Endodermal cell (in vitro differentiated cells): Measurements from ENCODE around the gene ISG20L2. TPM values are rescaled to one million over a fixed set of nuclear protein-coding genes. Genes with fewer than 3 reads are reported as not detected.

ENCODE experiments used
- DNase-seq: peaks from one replicate; pipeline ENCODE4 v3.0.0-alpha.2; 2017
- H3K27ac ChIP-seq: 2 replicates; pipeline ENCODE4 v1.5.1; 2013; ENCODE audit warnings: mild to moderate bottlenecking, low read depth, low read length, moderate library complexity
- H3K27me3 ChIP-seq: 2 replicates; pipeline ENCODE4 v1.6.1; 2013; ENCODE audit warnings: mild to moderate bottlenecking, low read length, moderate library complexity; ENCODE audit not compliant: insufficient read depth, control insufficient read depth, poor library complexity, severe bottlenecking
- H3K36me3 ChIP-seq: 2 replicates; pipeline ENCODE4 v1.7.0; 2013; ENCODE audit warnings: mild to moderate bottlenecking, low read length, moderate library complexity; ENCODE audit not compliant: control insufficient read depth, insufficient read depth
- H3K4me1 ChIP-seq: one replicate; pipeline ENCODE4 v1.7.0; 2013; ENCODE audit warnings: low read length; ENCODE audit not compliant: control insufficient read depth, insufficient read depth
- H3K4me3 ChIP-seq: 2 replicates; pipeline ENCODE4 v1.5.1; 2013; ENCODE audit warnings: mild to moderate bottlenecking, low read length, moderate library complexity
- H3K9ac ChIP-seq: 2 replicates; pipeline ENCODE4 v1.6.1; 2013; ENCODE audit warnings: mild to moderate bottlenecking, low read length, moderate library complexity; ENCODE audit not compliant: poor library complexity, severe bottlenecking; ENCODE audit errors: extremely low read depth
- H3K9me3 ChIP-seq: 2 replicates; pipeline ENCODE4 v1.6.1; 2013; ENCODE audit warnings: mild to moderate bottlenecking, low read length, moderate library complexity; ENCODE audit not compliant: control insufficient read depth
- H3K27ac Mint-ChIP-seq: 2 replicates; pipeline ENCODE4 v1.8.0; 2020; ENCODE audit warnings: mixed read lengths
- H3K27me3 Mint-ChIP-seq: 2 replicates; pipeline ENCODE4 v1.8.0; 2021; ENCODE audit warnings: mild to moderate bottlenecking, mixed read lengths; ENCODE audit not compliant: insufficient read depth
- H3K36me3 Mint-ChIP-seq: 2 replicates; pipeline ENCODE4 v1.8.0; 2020; ENCODE audit warnings: low read depth, mixed read lengths
- H3K4me1 Mint-ChIP-seq: 2 replicates; pipeline ENCODE4 v1.8.0; 2020; ENCODE audit warnings: mixed read lengths
- H3K4me3 Mint-ChIP-seq: 2 replicates; pipeline ENCODE4 v1.8.0; 2020; ENCODE audit warnings: mild to moderate bottlenecking, moderate library complexity, mixed read lengths
- H3K9me3 Mint-ChIP-seq: 2 replicates; pipeline ENCODE4 v1.8.0; 2020; ENCODE audit warnings: mild to moderate bottlenecking, mixed read lengths
- CTCF ChIP-seq: fragments of 200-600 bp; sonication (generic); conservative IDR thresholded peaks from 2 replicates; pipeline ENCODE4 v1.5.0; 2021; ENCODE audit warnings: antibody characterized with exemption, mild to moderate bottlenecking
- WGBS, 2 experiments: methylation state at CpG; one replicate each; pipeline versions ENCODE4 v1.1.5 to v1.1.7; 2013; ENCODE audit warnings: missing lambda C conversion rate in 2 of 2, mixed read lengths in 1 of 2; ENCODE audit not compliant: insufficient coverage in 1 of 2, insufficient read length in 1 of 2; 5-methylcytosine and 5-hydroxymethylcytosine counted together
- total RNA-seq, 2 donors: library from RNA; stranded (reverse); fragmentation: NEBNext Ultra II Directional in 1 of 2; extraction: Animal tissue kit (Norgen Biotek cat#: 25700) in 1 of 2; gene quantifications; 2 replicates in 1 of 2; 3 replicates in 1 of 2; pipeline ENCODE4 v1.2.1, GENCODE V29; 2021

Gene ISG20L2
- total RNA-seq, 2 donors from 2014 or later: 37.2 to 39.9 TPM

GRCh38 chr1:156691665-156692440, 36.7 kb downstream of the ISG20L2 start:
- no peaks in the 10 kb centered on the region for H3K36me3 Mint-ChIP-seq
- Histone ChIP-seq H3K4me1 (peaks cover 25% of the 10 kb centered on the region), H3K27me3 (peaks cover 6% of the 10 kb centered on the region), H3K36me3 (no peaks in the 10 kb centered on the region), H3K4me3 (no peak overlapping the region), H3K9ac (no peak overlapping the region), H3K9me3 (no peaks in the 10 kb centered on the region), H3K27ac (peak overlapping the region; percentile 84)
- DNase-seq: peak; percentile 88
- no peaks in the 10 kb centered on the region for H3K9me3 Mint-ChIP-seq
- H3K4me1 Mint-ChIP-seq: peaks cover 57% of the 10 kb centered on the region
- H3K27ac Mint-ChIP-seq: peak overlapping the region; percentile 93
- H3K4me3 Mint-ChIP-seq: peak overlapping the region; percentile 47
- peaks cover 27% of the 10 kb centered on the region for H3K27me3 Mint-ChIP-seq
- 25 to 33% methylated on average over 11 to 20 of the region's 20 CpGs for WGBS, 2 experiments
- peak; percentile 53 for TF ChIP-seq CTCF

GRCh38 chr1:156691191-156691590, 37.4 kb downstream of the ISG20L2 start:
- WGBS, 2 experiments: 58 to 63% methylated on average over 9 to 10 of the region's 10 CpGs
- Mint-ChIP-seq H3K9me3 (no peaks in the 10 kb centered on the region), H3K27ac (peak overlapping the region; percentile 93), H3K4me1 (peaks cover 52% of the 10 kb centered on the region), H3K27me3 (peaks cover 22% of the 10 kb centered on the region), H3K36me3 (no peaks in the 10 kb centered on the region), H3K4me3 (peak overlapping the region; percentile 47)
- H3K36me3 ChIP-seq: no peaks in the 10 kb centered on the region
- no peaks in the 10 kb centered on the region for H3K9me3 ChIP-seq
- no peak for TF ChIP-seq CTCF
- H3K9ac ChIP-seq: no peak overlapping the region
- H3K4me3 ChIP-seq: no peak overlapping the region
- H3K4me1 ChIP-seq: peaks cover 25% of the 10 kb centered on the region
- H3K27ac ChIP-seq: peak overlapping the region; percentile 84
- peak; percentile 61 for DNase-seq
- H3K27me3 ChIP-seq: peaks cover 6% of the 10 kb centered on the region

GRCh38 chr1:156690675-156691036, 37.9 kb downstream of the ISG20L2 start:
- no peak overlapping the region for H3K27ac ChIP-seq
- H3K9me3 Mint-ChIP-seq: no peaks in the 10 kb centered on the region
- no peaks in the 10 kb centered on the region for H3K9me3 ChIP-seq
- peak overlapping the region; percentile 76 for H3K27ac Mint-ChIP-seq
- no peak for TF ChIP-seq CTCF
- peak overlapping the region; percentile 38 for H3K4me3 Mint-ChIP-seq
- H3K9ac ChIP-seq: no peak overlapping the region
- 84 to 89% methylated on average over 8 of the region's 8 CpGs for WGBS, 2 experiments
- peak; percentile 53 for DNase-seq
- peaks cover 22% of the 10 kb centered on the region for H3K27me3 Mint-ChIP-seq
- peaks cover 52% of the 10 kb centered on the region for H3K4me1 Mint-ChIP-seq
- H3K4me3 ChIP-seq: no peak overlapping the region
- H3K27me3 ChIP-seq: peaks cover 6% of the 10 kb centered on the region
- H3K36me3 Mint-ChIP-seq: no peaks in the 10 kb centered on the region
- no peaks in the 10 kb centered on the region for H3K36me3 ChIP-seq
- peaks cover 25% of the 10 kb centered on the region for H3K4me1 ChIP-seq
